Activated CD4-positive, CD25-positive, alpha-beta regulatory T cell treated with anti-CD3 and anti-CD28 coated beads, Interleukin-2, amount 50 U/mL, for 16 hours (primary cell): ENCODE data around the gene NRROS.

Experiments
- DNase-seq: peaks from one replicate; pipeline ENCODE4 v3.0.0-alpha.2; 2020; ENCODE audit warnings: low read depth, low spot score

Gene NRROS

GRCh38 chr3:196646666-196647216 lies 7.2 kb downstream of the NRROS start:
- DNase-seq: no peak

GRCh38 chr3:196650740-196651311 lies 11.3 kb downstream of the NRROS start:
- DNase-seq: no peak

GRCh38 chr3:196651819-196652218 lies 12.3 kb downstream of the NRROS start:
- no peak for DNase-seq

GRCh38 chr3:196652961-196653795 lies 13.7 kb downstream of the NRROS start:
- DNase-seq: no peak

GRCh38 chr3:196654006-196654734 lies 14.7 kb downstream of the NRROS start:
- DNase-seq: no peak

- no peak for DNase-seq
Observed at GRCh38 chr3:196654735-196655090, 15.2 kb downstream of the NRROS start.

- no peak for DNase-seq
Observed at GRCh38 chr3:196655496-196655895, 16.0 kb downstream of the NRROS start.

- DNase-seq: no peak
Observed at GRCh38 chr3:196656213-196656612, 16.7 kb downstream of the NRROS start.

GRCh38 chr3:196659901-196660351 lies 20.4 kb downstream of the NRROS start:
- no peak for DNase-seq

- no peak for DNase-seq
Observed at GRCh38 chr3:196660381-196661166, 21.1 kb downstream of the NRROS start.

GRCh38 chr3:196661400-196661799 lies 21.9 kb downstream of the NRROS start:
- DNase-seq: no peak

- no peak for DNase-seq
Observed at GRCh38 chr3:196662033-196662432, 22.5 kb downstream of the NRROS start.

GRCh38 chr3:196662711-196663571 lies 23.4 kb downstream of the NRROS start:
- no peak for DNase-seq

- DNase-seq: no peak
Observed at GRCh38 chr3:196666001-196666867, 26.7 kb downstream of the NRROS start.

- no peak for DNase-seq
Observed at GRCh38 chr3:196667056-196667825, 27.7 kb downstream of the NRROS start.

- DNase-seq: no peak
Observed at GRCh38 chr3:196670339-196670738, 30.8 kb downstream of the NRROS start.

- DNase-seq: no peak
Observed at GRCh38 chr3:196673632-196674031, 34.1 kb downstream of the NRROS start.

GRCh38 chr3:196677353-196677752 lies 37.9 kb downstream of the NRROS start:
- no peak for DNase-seq

GRCh38 chr3:196677931-196678330 lies 38.4 kb downstream of the NRROS start:
- DNase-seq: no peak
